Effector memory CD4-positive, alpha-beta T cell (primary cell): ENCODE data around the gene LRRC8A.

Experiments
- DNase-seq, 3 donors: peaks; one replicate each; pipeline ENCODE4 v3.0.0-alpha.2; 2020
- H3K27ac ChIP-seq: 2 replicates; pipeline ENCODE4 v1.7.0; 2013; ENCODE audit warnings: mild to moderate bottlenecking, low read length, moderate library complexity; ENCODE audit not compliant: insufficient read depth, poor library complexity, severe bottlenecking
- H3K27me3 ChIP-seq: replicated peaks from 2 replicates; pipeline ENCODE4 v1.7.0; 2013; ENCODE audit warnings: mild to moderate bottlenecking, low read length; ENCODE audit not compliant: insufficient read depth, control insufficient read depth, poor library complexity, severe bottlenecking
- H3K36me3 ChIP-seq: 2 replicates; pipeline ENCODE4 v1.7.0; 2013; ENCODE audit warnings: mild to moderate bottlenecking, low read length, moderate library complexity; ENCODE audit not compliant: control insufficient read depth, insufficient read depth
- H3K4me1 ChIP-seq: 2 replicates; pipeline ENCODE4 v1.7.0; 2013; ENCODE audit warnings: low read length, mild to moderate bottlenecking; ENCODE audit not compliant: control insufficient read depth, insufficient read depth, poor library complexity, severe bottlenecking
- H3K4me3 ChIP-seq: 2 replicates; pipeline ENCODE4 v1.7.0; 2013; ENCODE audit warnings: low read length, low read depth, mild to moderate bottlenecking; ENCODE audit not compliant: insufficient read depth, poor library complexity, severe bottlenecking
- H3K9me3 ChIP-seq: 2 replicates; pipeline ENCODE4 v1.7.0; 2013; ENCODE audit warnings: mild to moderate bottlenecking, low read length, moderate library complexity; ENCODE audit not compliant: control insufficient read depth

The LRRC8A gene

GRCh38 chr9:128898845-128899565 is 17.1 kb downstream of the LRRC8A start:
- no peak for DNase-seq
- Histone ChIP-seq H3K4me3 (peak overlapping the region; percentile 16), H3K36me3 (peaks cover 6% of the 10 kb centered on the region), H3K27me3 (no peaks in the 10 kb centered on the region), H3K4me1 (peaks cover 82% of the 10 kb centered on the region), H3K27ac (peak overlapping the region; percentile 63), H3K9me3 (no peaks in the 10 kb centered on the region)

- peaks cover 6% of the 10 kb centered on the region for H3K36me3 ChIP-seq
- no peak for DNase-seq
- H3K27ac ChIP-seq: peak overlapping the region; percentile 63
- H3K4me3 ChIP-seq: peak overlapping the region; percentile 16
- no peaks in the 10 kb centered on the region for H3K27me3 ChIP-seq
- peaks cover 82% of the 10 kb centered on the region for H3K4me1 ChIP-seq
- no peaks in the 10 kb centered on the region for H3K9me3 ChIP-seq
Observed at GRCh38 chr9:128899566-128900322, 17.8 kb downstream of the LRRC8A start.

GRCh38 chr9:128901379-128901778 is 19.4 kb downstream of the LRRC8A start:
- H3K9me3 ChIP-seq: no peaks in the 10 kb centered on the region
- H3K4me1 ChIP-seq: peaks cover 72% of the 10 kb centered on the region
- no peaks in the 10 kb centered on the region for H3K27me3 ChIP-seq
- H3K4me3 ChIP-seq: no peak overlapping the region
- DNase-seq: no peak
- peak overlapping the region; percentile 82 for H3K27ac ChIP-seq
- H3K36me3 ChIP-seq: no peaks in the 10 kb centered on the region

- Histone ChIP-seq H3K4me3 (no peak overlapping the region), H3K27ac (peak overlapping the region; percentile 82)
Observed at GRCh38 chr9:128901822-128902221, 19.9 kb downstream of the LRRC8A start.

GRCh38 chr9:128902351-128903078 is 20.6 kb downstream of the LRRC8A start:
- H3K4me3 ChIP-seq: peak overlapping the region; percentile 48
- H3K9me3 ChIP-seq: no peaks in the 10 kb centered on the region
- no peaks in the 10 kb centered on the region for H3K27me3 ChIP-seq
- H3K36me3 ChIP-seq: peaks cover 7% of the 10 kb centered on the region
- peaks cover 70% of the 10 kb centered on the region for H3K4me1 ChIP-seq
- DNase-seq: peak; percentile 71 to 76 (median 73)
- peak overlapping the region; percentile 82 for H3K27ac ChIP-seq

More at GRCh38 chr9:128901822-128902221, 19.9 kb downstream of the LRRC8A start:
- DNase-seq: no peak
- peaks cover 2% of the 10 kb centered on the region for H3K36me3 ChIP-seq
- H3K27me3 ChIP-seq: no peaks in the 10 kb centered on the region
- no peaks in the 10 kb centered on the region for H3K9me3 ChIP-seq
- peaks cover 75% of the 10 kb centered on the region for H3K4me1 ChIP-seq

GRCh38 chr9:128903079-128903461 is 21.1 kb downstream of the LRRC8A start:
- peak overlapping the region; percentile 82 for H3K27ac ChIP-seq
- H3K27me3 ChIP-seq: no peaks in the 10 kb centered on the region
- peak overlapping the region; percentile 48 for H3K4me3 ChIP-seq
- DNase-seq: no peak
- peaks cover 65% of the 10 kb centered on the region for H3K4me1 ChIP-seq
- H3K36me3 ChIP-seq: peaks cover 12% of the 10 kb centered on the region
- H3K9me3 ChIP-seq: no peaks in the 10 kb centered on the region

- Histone ChIP-seq H3K9me3 (no peaks in the 10 kb centered on the region), H3K4me3 (no peak overlapping the region), H3K27ac (peak overlapping the region; percentile 46), H3K27me3 (no peaks in the 10 kb centered on the region), H3K36me3 (peaks cover 22% of the 10 kb centered on the region), H3K4me1 (peaks cover 55% of the 10 kb centered on the region)
- DNase-seq: no peak
Observed at GRCh38 chr9:128903871-128904620, 22.1 kb downstream of the LRRC8A start.

GRCh38 chr9:128905964-128906363 is 24.0 kb downstream of the LRRC8A start:
- H3K4me3 ChIP-seq: no peak overlapping the region
- no peak overlapping the region for H3K27ac ChIP-seq
- no peaks in the 10 kb centered on the region for H3K9me3 ChIP-seq
- DNase-seq: no peak
- peaks cover 30% of the 10 kb centered on the region for H3K36me3 ChIP-seq
- peaks cover 37% of the 10 kb centered on the region for H3K4me1 ChIP-seq
- H3K27me3 ChIP-seq: no peaks in the 10 kb centered on the region

- Histone ChIP-seq H3K27ac (no peak overlapping the region), H3K4me1 (peaks cover 37% of the 10 kb centered on the region), H3K4me3 (no peak overlapping the region), H3K9me3 (no peaks in the 10 kb centered on the region), H3K36me3 (peaks cover 30% of the 10 kb centered on the region), H3K27me3 (no peaks in the 10 kb centered on the region)
- no peak for DNase-seq
Observed at GRCh38 chr9:128906741-128907140, 24.8 kb downstream of the LRRC8A start.
